Mesenchymal stem cell (in vitro differentiated cells and primary cell): ENCODE results near the gene HIPK1. TPM values are rescaled to one million over a fixed set of nuclear protein-coding genes. Genes with fewer than 3 reads are reported as not detected.

Experiments
- DNase-seq: peaks from one replicate; pipeline ENCODE4 v3.0.0-alpha.2; 2013
- H2AFZ ChIP-seq: one replicate; pipeline ENCODE4 v1.6.1; 2013; ENCODE audit warnings: low read depth, mild to moderate bottlenecking, control low read depth, inconsistent platforms, low read length, moderate library complexity
- H2AK5ac ChIP-seq: 2 replicates; pipeline ENCODE4 v1.6.1; 2013; ENCODE audit warnings: low read length, moderate library complexity, mild to moderate bottlenecking, inconsistent platforms; ENCODE audit not compliant: severe bottlenecking
- H2BK120ac ChIP-seq: one replicate; pipeline ENCODE4 v1.6.1; 2013; ENCODE audit warnings: low read depth, mild to moderate bottlenecking, inconsistent platforms, low read length, moderate library complexity
- H2BK12ac ChIP-seq, 2 experiments: one replicate each; pipeline ENCODE4 v1.6.1; 2013; ENCODE audit warnings: inconsistent platforms in 2 of 2, low read length in 2 of 2, mild to moderate bottlenecking in 2 of 2, moderate library complexity in 2 of 2, control low read depth in 1 of 2
- H2BK15ac ChIP-seq: one replicate; pipeline ENCODE4 v1.6.1; 2013; ENCODE audit warnings: mild to moderate bottlenecking, low read depth, inconsistent platforms; ENCODE audit not compliant: poor library complexity, severe bottlenecking
- H2BK5ac ChIP-seq: 2 replicates; pipeline ENCODE4 v1.6.1; 2013; ENCODE audit warnings: low read depth, mild to moderate bottlenecking, low read length, control low read depth, inconsistent platforms; ENCODE audit not compliant: poor library complexity, severe bottlenecking
- H3K14ac ChIP-seq, 2 experiments: one replicate each; pipeline ENCODE4 v1.6.1; 2013; ENCODE audit warnings: inconsistent platforms in 2 of 2, low read length in 2 of 2, control low read depth in 1 of 2, mild to moderate bottlenecking in 1 of 2, moderate library complexity in 1 of 2
- H3K18ac ChIP-seq, 2 experiments: one replicate each; pipeline ENCODE4 v1.6.1; 2013; ENCODE audit warnings: inconsistent platforms in 2 of 2, low read length in 2 of 2, control low read depth in 1 of 2, low read depth in 1 of 2, mild to moderate bottlenecking in 1 of 2
- H3K23ac ChIP-seq, 2 experiments: one replicate each; pipeline ENCODE4 v1.6.1; 2013; ENCODE audit warnings: inconsistent platforms in 2 of 2, low read length in 2 of 2, mild to moderate bottlenecking in 2 of 2, moderate library complexity in 2 of 2, control low read depth in 1 of 2
- H3K27ac ChIP-seq: 2 replicates; pipeline ENCODE4 v1.5.1; 2013; ENCODE audit warnings: mild to moderate bottlenecking, moderate library complexity, low read length, control low read depth, inconsistent platforms; ENCODE audit not compliant: poor library complexity, severe bottlenecking
- H3K27me3 ChIP-seq, 2 experiments: 2 replicates each; pipeline versions ENCODE4 v1.6.1 to v1.7.0; 2013; ENCODE audit warnings: low read length in 2 of 2, mild to moderate bottlenecking in 2 of 2, moderate library complexity in 2 of 2, control low read depth in 1 of 2, inconsistent platforms in 1 of 2; ENCODE audit not compliant: control insufficient read depth in 1 of 2, insufficient read depth in 1 of 2
- H3K36me3 ChIP-seq, 2 experiments: 2 replicates each; pipeline versions ENCODE4 v1.6.1 to v1.7.0; 2013; ENCODE audit warnings: low read length in 2 of 2, control low read depth in 1 of 2, inconsistent platforms in 1 of 2, low read depth in 1 of 2, mild to moderate bottlenecking in 1 of 2; ENCODE audit not compliant: insufficient read depth in 2 of 2, control insufficient read depth in 1 of 2
- H3K4ac ChIP-seq, 2 experiments: one replicate each; pipeline ENCODE4 v1.6.1; 2013; ENCODE audit warnings: inconsistent platforms in 2 of 2, low read length in 2 of 2, mild to moderate bottlenecking in 2 of 2, moderate library complexity in 2 of 2, control low read depth in 1 of 2, low read depth in 1 of 2
- H3K4me1 ChIP-seq: 2 replicates; pipeline ENCODE4 v1.6.1; 2013; ENCODE audit warnings: low read depth, low read length, control low read depth; ENCODE audit not compliant: control insufficient read depth, insufficient read depth
- H3K4me2 ChIP-seq: 2 replicates; pipeline ENCODE4 v1.6.1; 2013; ENCODE audit warnings: low read length, mild to moderate bottlenecking, inconsistent platforms; ENCODE audit not compliant: poor library complexity, severe bottlenecking
- H3K4me3 ChIP-seq, 2 experiments: 2 replicates each; pipeline versions ENCODE4 v1.5.1 to v1.7.0; 2013; ENCODE audit warnings: low read length in 2 of 2, mild to moderate bottlenecking in 2 of 2, control low read depth in 1 of 2, low read depth in 1 of 2; ENCODE audit not compliant: insufficient read depth in 1 of 2
- H3K79me1 ChIP-seq: replicated peaks from 2 replicates; pipeline ENCODE4 v1.6.1; 2013; ENCODE audit warnings: mild to moderate bottlenecking, control low read depth, low read length, inconsistent platforms; ENCODE audit not compliant: poor library complexity, severe bottlenecking
- H3K9ac ChIP-seq: 2 replicates; pipeline ENCODE4 v1.7.0; 2013; ENCODE audit warnings: mild to moderate bottlenecking, low read length, moderate library complexity
- H3K9me3 ChIP-seq: 2 replicates; pipeline ENCODE4 v1.7.0; 2013; ENCODE audit warnings: mild to moderate bottlenecking, low read length; ENCODE audit not compliant: control insufficient read depth
- H4K8ac ChIP-seq: one replicate; pipeline ENCODE4 v1.6.1; 2013; ENCODE audit warnings: inconsistent platforms, mild to moderate bottlenecking, low read length, moderate library complexity
- H4K91ac ChIP-seq: one replicate; pipeline ENCODE4 v1.6.1; 2013; ENCODE audit warnings: mild to moderate bottlenecking, low read length, inconsistent platforms
- WGBS: methylation state at CpG from one replicate; pipeline ENCODE4 v1.1.7; 2013; ENCODE audit warnings: mixed read lengths; 5-methylcytosine and 5-hydroxymethylcytosine counted together
- polyA plus RNA-seq, 2 experiments: library from polyadenylated mRNA; stranded (reverse); fragments of 200-250 nt; gene quantifications; one replicate each; pipeline ENCODE4 v1.2.3, GENCODE V29; 2013

HIPK1 gene
- 21.0 TPM for polyA plus RNA-seq (2013, experiment 1 of 2)
- 20.0 TPM for polyA plus RNA-seq (2013, experiment 2 of 2)

GRCh38 chr1:113928941-113929749 is at the start of gene HIPK1:
Gene HIPK1 (plus strand): TSS chr1:113929324.
- Histone ChIP-seq H2BK120ac (peak within 1 kb of the TSS; percentile 93), H3K79me1 (peaks cover 3% of the 10 kb centered on the region), H3K36me3 (no peaks in the 10 kb centered on the region), H4K8ac (peak within 1 kb of the TSS; percentile 94), H2AK5ac (no peak within 1 kb of the TSS), H3K9me3 (no peaks in the 10 kb centered on the region), H3K4ac (peak within 1 kb of the TSS in 1 of 2 experiments; percentile 93), H2BK5ac (peak within 1 kb of the TSS; percentile 46), H3K4me3 (peak within 1 kb of the TSS; percentile 89 to 100), H3K27me3 (peaks cover 0 to 2% of the 10 kb centered on the region in 2 experiments), H2BK15ac (peak within 1 kb of the TSS; percentile 88), H3K9ac (peak within 1 kb of the TSS; percentile 100), H2AFZ (peak within 1 kb of the TSS; percentile 99), H4K91ac (peak within 1 kb of the TSS; percentile 81), H3K4me2 (peak within 1 kb of the TSS; percentile 91), H3K4me1 (peaks cover 3% of the 10 kb centered on the region), H3K14ac (peak within 1 kb of the TSS in 1 of 2 experiments; percentile 98), H3K27ac (peak within 1 kb of the TSS; percentile 55), H3K18ac (peak within 1 kb of the TSS; percentile 67 to 96), H2BK12ac (peak within 1 kb of the TSS in 1 of 2 experiments; percentile 90), H3K23ac (peak within 1 kb of the TSS in 1 of 2 experiments; percentile 98)
- under 1% methylated on average over 38 of the region's 61 CpGs for WGBS
- DNase-seq, result peak; percentile 94

DNA sequence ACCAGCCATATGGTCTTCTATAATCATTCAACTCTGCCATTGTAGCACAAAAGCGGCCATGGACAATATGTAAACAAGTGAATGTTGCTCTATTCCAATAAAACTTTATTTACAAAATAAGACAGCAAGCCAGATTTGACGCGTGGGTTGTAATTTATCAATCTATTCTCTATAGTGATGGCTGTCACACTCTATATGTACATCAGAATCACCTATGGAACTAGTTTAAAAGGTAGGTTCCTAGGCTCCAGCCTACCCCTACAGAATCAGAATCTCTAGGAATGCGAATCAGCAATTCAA is 49.4 kb upstream of the HIPK1 start:
- Histone ChIP-seq H3K27me3 (no peaks in the 10 kb centered on the region), H3K36me3 (no peaks in the 10 kb centered on the region), H3K23ac (no peak overlapping the region), H3K4ac (no peak overlapping the region), H2AFZ (no peak overlapping the region), H3K4me3 (no peak overlapping the region), H2BK12ac (no peak overlapping the region), H3K79me1 (no peaks in the 10 kb centered on the region), H2AK5ac (peak overlapping the region; percentile 96), H3K4me2 (no peak overlapping the region), H3K9ac (no peak overlapping the region), H3K14ac (no peak overlapping the region), H2BK15ac (no peak overlapping the region), H3K27ac (peak overlapping the region; percentile 81), H3K4me1 (peaks cover 1% of the 10 kb centered on the region), H2BK120ac (no peak overlapping the region), H3K9me3 (no peaks in the 10 kb centered on the region), H4K91ac (no peak overlapping the region), H4K8ac (no peak overlapping the region), H2BK5ac (no peak overlapping the region), H3K18ac (no peak overlapping the region)
- no peak for DNase-seq
- 97% methylated on average over 4 of the region's 4 CpGs for WGBS

GRCh38 chr1:113881661-113882060 is 47.5 kb upstream of the HIPK1 start:
- Histone ChIP-seq H2BK15ac (no peak overlapping the region), H3K9ac (no peak overlapping the region), H3K4me3 (no peak overlapping the region), H3K9me3 (no peaks in the 10 kb centered on the region), H2BK5ac (no peak overlapping the region), H3K4ac (no peak overlapping the region), H3K36me3 (no peaks in the 10 kb centered on the region), H2BK120ac (no peak overlapping the region), H3K4me1 (peaks cover 1% of the 10 kb centered on the region), H2BK12ac (no peak overlapping the region), H3K27me3 (no peaks in the 10 kb centered on the region), H3K14ac (no peak overlapping the region), H3K79me1 (no peaks in the 10 kb centered on the region), H2AFZ (no peak overlapping the region), H3K23ac (no peak overlapping the region), H2AK5ac (no peak overlapping the region), H3K4me2 (no peak overlapping the region), H3K18ac (no peak overlapping the region), H4K8ac (no peak overlapping the region), H3K27ac (no peak overlapping the region), H4K91ac (no peak overlapping the region)
- 91% methylated on average over 2 of the region's 2 CpGs for WGBS
- DNase-seq, result no peak

- no peak overlapping the region for H3K4me2 ChIP-seq
- no peak overlapping the region for H3K4me3 ChIP-seq
- no peak for DNase-seq
- no peaks in the 10 kb centered on the region for H3K36me3 ChIP-seq
- H3K27me3 ChIP-seq, result no peaks in the 10 kb centered on the region
- H2AK5ac ChIP-seq, result no peak overlapping the region
- peaks cover 3% of the 10 kb centered on the region for H3K4me1 ChIP-seq
- no peak overlapping the region for H3K14ac ChIP-seq
- no peak overlapping the region for H2BK120ac ChIP-seq
- H3K9me3 ChIP-seq, result no peaks in the 10 kb centered on the region
- 96% methylated on average over 16 of the region's 17 CpGs for WGBS
- no peak overlapping the region for H3K23ac ChIP-seq
- no peak overlapping the region for H3K18ac ChIP-seq
- no peak overlapping the region for H2AFZ ChIP-seq
- no peak overlapping the region for H3K4ac ChIP-seq
- no peak overlapping the region for H3K27ac ChIP-seq
- no peak overlapping the region for H4K8ac ChIP-seq
- no peaks in the 10 kb centered on the region for H3K79me1 ChIP-seq
- H3K9ac ChIP-seq, result no peak overlapping the region
- H2BK12ac ChIP-seq, result no peak overlapping the region
- H4K91ac ChIP-seq, result no peak overlapping the region
- H2BK5ac ChIP-seq, result no peak overlapping the region
- no peak overlapping the region for H2BK15ac ChIP-seq
These were observed 42.4 kb upstream of the HIPK1 start for GRCh38 chr1:113886417-113887401.
